ENCODE measurements around the gene KLK2. TPM values are rescaled to one million over a fixed set of nuclear protein-coding genes. Genes with fewer than 3 reads are reported as not detected.

Gene KLK2
- total RNA-seq, 1 experiment from 2014 or later = not detected

- BruUV-seq (replicated peaks) = no TSS peak
- ATAC-seq = no peak
- ChIA-PET POLR2A (no interaction called here), CTCF (interaction anchor here (0.6 kb wide), 1 partner anchor 33 kb away, joined by 3 read pairs; no protein-coding TSS in a partner anchor)
- H3K4me1 ChIP-seq (ENCODE audit: control insufficient read depth, insufficient read depth, low read length) = no peaks in the 10 kb centered on the region
- no peak overlapping the region for H3K27ac ChIP-seq (ENCODE audit: low read length)
- intact Hi-C loops (cut with micrococcal nuclease; ENCODE audit: unreplicated experiment) = no loop called here
- TF ChIP-seq CTCF (IDR thresholded peaks at IDR 0.05) = no peak
- TF ChIP-seq POLR2AphosphoS5 (IDR thresholded peaks at IDR 0.05; ENCODE audit: low read depth, low read length) = no peak
- no peak for TF ChIP-seq TCF7L2 (IDR thresholded peaks at IDR 0.05; ENCODE audit: low read depth, low read length)
- TF ChIP-seq SIN3A (IDR thresholded peaks at IDR 0.05; ENCODE audit: borderline replicate concordance, insufficient read depth, low read depth, low read length) = no peak
- TF ChIP-seq REST (IDR thresholded peaks at IDR 0.05; ENCODE audit: insufficient read depth in 1 of 2, low read depth in 2 of 2, low read length in 1 of 2) = no peak
- no peaks in the 10 kb centered on the region for H3K36me3 ChIP-seq (ENCODE audit: control insufficient read depth, insufficient read depth, low read length)
- no peak for DNase-seq (ENCODE audit: low read depth, low spot score)
- in situ Hi-C loops (cut with HindIII; ENCODE audit: low pct_unique_long_range_greater_than_20kb, low sequenced_read_pairs) = no loop called here
- H3K9me3 ChIP-seq (ENCODE audit: control insufficient read depth, insufficient read depth, low read depth, low read length) = no peaks in the 10 kb centered on the region
- no peak overlapping the region for H3K4me3 ChIP-seq (ENCODE audit: low read depth in 2 of 2, low read length in 2 of 2)
- H3K27me3 ChIP-seq (ENCODE audit: control insufficient read depth, insufficient read depth, low read length) = peaks cover 2% of the 10 kb centered on the region; the same call in 1 of the 2 replicates
Measured at GRCh38 chr19:50839712-50840655, 33.3 kb upstream of the KLK2 start.

GRCh38 chr19:50842130-50842529 lies 31.1 kb upstream of the KLK2 start:
- BruUV-seq (replicated peaks) = no TSS peak
- Histone ChIP-seq H3K27ac (ENCODE audit: low read length) (no peak overlapping the region), H3K4me3 (ENCODE audit: low read depth in 2 of 2, low read length in 2 of 2) (no peak overlapping the region), H3K36me3 (ENCODE audit: control insufficient read depth, insufficient read depth, low read length) (no peaks in the 10 kb centered on the region), H3K4me1 (ENCODE audit: control insufficient read depth, insufficient read depth, low read length) (no peaks in the 10 kb centered on the region), H3K27me3 (ENCODE audit: control insufficient read depth, insufficient read depth, low read length) (peaks cover 2% of the 10 kb centered on the region; the same call in 1 of the 2 replicates), H3K9me3 (ENCODE audit: control insufficient read depth, insufficient read depth, low read depth, low read length) (no peaks in the 10 kb centered on the region)
- CTCF ChIA-PET = no interaction called here
- no peak for DNase-seq (ENCODE audit: low read depth, low spot score)
- no peak for ATAC-seq
- intact Hi-C loops (cut with micrococcal nuclease; ENCODE audit: unreplicated experiment) = no loop called here
- TF ChIP-seq TCF7L2 (IDR thresholded peaks at IDR 0.05; ENCODE audit: low read depth, low read length) (no peak), REST (IDR thresholded peaks at IDR 0.05; ENCODE audit: insufficient read depth in 1 of 2, low read depth in 2 of 2, low read length in 1 of 2) (no peak), CTCF (IDR thresholded peaks at IDR 0.05) (no peak), POLR2AphosphoS5 (IDR thresholded peaks at IDR 0.05; ENCODE audit: low read depth, low read length) (no peak)
- POLR2A ChIA-PET = no interaction called here
- in situ Hi-C loops (cut with HindIII; ENCODE audit: low pct_unique_long_range_greater_than_20kb, low sequenced_read_pairs) = no loop called here

Measured in Panc1 (cell line).